Measurements from ENCODE around the gene HFE.

The HFE gene

GRCh38 chr6:26055719-26056582 lies 31.3 kb upstream of the HFE start (continued):
- TF ChIP-seq ZFP69B (tag by site-specific recombination; IDR thresholded peaks at IDR 0.05), result 0 out of 2 replicates have a peak, but pooled peaks have one; percentile 37
- TF ChIP-seq ZNF138 (tag by site-specific recombination; IDR thresholded peaks at IDR 0.05; ENCODE audit: borderline replicate concordance), result no peak
- no peak for TF ChIP-seq ZNF274 (IDR thresholded peaks at IDR 0.05; ENCODE audit: low read length)
- no peak for TF ChIP-seq ZNF274 (tag by site-specific recombination; IDR thresholded peaks at IDR 0.05; ENCODE audit: borderline replicate concordance)
- no peak for TF ChIP-seq ZNF558 (tag by site-specific recombination; IDR thresholded peaks at IDR 0.05)
- TF ChIP-seq ZNF645 (tag by site-specific recombination; IDR thresholded peaks at IDR 0.05), result peak; percentile 79; the same call in 1 of the 2 replicates
- TF ChIP-seq TRIM28 (IDR thresholded peaks at IDR 0.05; ENCODE audit: borderline replicate concordance, low read length), result 0 out of 2 replicates have a peak, but pooled peaks have one; percentile 37
- no peak for TF ChIP-seq ZNF707 (tag by site-specific recombination; IDR thresholded peaks at IDR 0.05)
- TF ChIP-seq ZNF529 (tag by site-specific recombination; IDR thresholded peaks at IDR 0.05; ENCODE audit: insufficient replicate concordance), result no peak
- TF ChIP-seq, protein P1, sequence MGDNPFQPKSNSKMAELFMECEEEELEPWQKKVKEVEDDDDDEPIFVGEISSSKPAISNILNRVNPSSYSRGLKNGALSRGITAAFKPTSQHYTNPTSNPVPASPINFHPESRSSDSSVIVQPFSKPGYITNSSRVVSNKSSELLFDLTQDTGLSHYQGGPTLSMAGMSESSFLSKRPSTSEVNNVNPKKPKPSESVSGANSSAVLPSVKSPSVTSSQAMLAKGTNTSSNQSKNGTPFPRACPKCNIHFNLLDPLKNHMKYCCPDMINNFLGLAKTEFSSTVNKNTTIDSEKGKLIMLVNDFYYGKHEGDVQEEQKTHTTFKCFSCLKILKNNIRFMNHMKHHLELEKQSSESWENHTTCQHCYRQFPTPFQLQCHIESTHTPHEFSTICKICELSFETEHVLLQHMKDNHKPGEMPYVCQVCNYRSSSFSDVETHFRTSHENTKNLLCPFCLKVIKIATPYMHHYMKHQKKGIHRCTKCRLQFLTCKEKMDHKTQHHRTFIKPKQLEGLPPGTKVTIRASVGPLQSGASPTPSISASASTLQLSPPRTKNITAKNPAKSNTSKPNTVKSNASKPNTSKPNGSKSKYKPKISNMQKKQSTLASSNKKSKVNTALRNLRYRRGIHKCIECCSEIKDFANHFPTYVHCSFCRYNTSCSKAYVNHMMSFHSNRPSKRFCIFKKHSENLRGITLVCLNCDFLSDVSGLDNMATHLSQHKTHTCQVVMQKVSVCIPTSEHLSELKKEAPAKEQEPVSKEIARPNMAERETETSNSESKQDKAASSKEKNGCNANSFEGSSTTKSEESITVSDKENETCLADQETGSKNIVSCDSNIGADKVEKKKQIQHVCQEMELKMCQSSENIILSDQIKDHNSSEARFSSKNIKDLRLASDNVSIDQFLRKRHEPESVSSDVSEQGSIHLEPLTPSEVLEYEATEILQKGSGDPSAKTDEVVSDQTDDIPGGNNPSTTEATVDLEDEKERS (tag by site-specific recombination; IDR thresholded peaks at IDR 0.05), result no peak
- no peak for TF ChIP-seq ZNF248 (tag by site-specific recombination; IDR thresholded peaks at IDR 0.05)
- TF ChIP-seq ZNF449 (tag by site-specific recombination; IDR thresholded peaks at IDR 0.05), result peak; percentile 26; the same call in 1 of the 2 replicates
- TF ChIP-seq ZNF18 (tag by site-specific recombination; IDR thresholded peaks at IDR 0.05), result no peak
- TF ChIP-seq ZNF394 (tag by site-specific recombination; IDR thresholded peaks at IDR 0.05; ENCODE audit: borderline replicate concordance), result peak; percentile 47; the same call in 1 of the 2 replicates
- TF ChIP-seq ZNF571 (tag by site-specific recombination; IDR thresholded peaks at IDR 0.05), result no peak
- TF ChIP-seq ZXDB (tag by site-specific recombination; IDR thresholded peaks at IDR 0.05), result peak; percentile 69
- peak; percentile 5; the same call in 1 of the 2 replicates for TF ChIP-seq ZNF768 (tag by site-specific recombination; IDR thresholded peaks at IDR 0.05)
- TF ChIP-seq ZSCAN30 (tag by site-specific recombination; IDR thresholded peaks at IDR 0.05), result peak; percentile 94
- no peak for TF ChIP-seq ZNF596 (tag by site-specific recombination; IDR thresholded peaks at IDR 0.05)
- TF ChIP-seq ZNF473 (tag by site-specific recombination; IDR thresholded peaks at IDR 0.05), result no peak
- no peak for TF ChIP-seq ZNF223 (tag by site-specific recombination; IDR thresholded peaks at IDR 0.05)
- TF ChIP-seq ZNF623 (tag by site-specific recombination; IDR thresholded peaks at IDR 0.05), result 0 out of 2 replicates have a peak, but pooled peaks have one; percentile 6
- no peak; the same call in none of the 2 replicates for TF ChIP-seq ZBTB17 (tag by site-specific recombination; IDR thresholded peaks at IDR 0.05)
- TF ChIP-seq BCL11B (tag by site-specific recombination; IDR thresholded peaks at IDR 0.05; ENCODE audit: low read depth), result peak; percentile 93; the same call in 1 of the 2 replicates
- peak; percentile 39; the same call in 1 of the 2 replicates for TF ChIP-seq GLIS1 (tag by site-specific recombination; IDR thresholded peaks at IDR 0.05)
